GM23338 (cell line): ENCODE measurements around the gene LARGE1. TPM values are rescaled to one million over a fixed set of nuclear protein-coding genes. Genes with fewer than 3 reads are reported as not detected.

Experiments
- ATAC-seq: fragments of 200-7000 bp; cut with Tn5 transposase; 3 replicates; pipeline ENCODE4 v1.9.1; 2020
- DNase-seq: peaks from one replicate; pipeline ENCODE4 v3.0.0-alpha.2; 2015; ENCODE audit warnings: low spot score
- H2AFZ ChIP-seq: fragments of 200-600 bp; sonication (generic); 2 replicates; pipeline ENCODE4 v1.8.0; 2016; ENCODE audit warnings: antibody characterized with exemption, mild to moderate bottlenecking, moderate library complexity
- H3F3A ChIP-seq: fragments of 200-600 bp; sonication (generic); replicated peaks from 2 replicates; pipeline ENCODE4 v1.8.0; 2017; ENCODE audit warnings: antibody characterized with exemption, mixed run types, low read depth
- H3K27ac ChIP-seq: fragments of 200-600 bp; sonication (generic); 2 replicates; pipeline ENCODE4 v1.6.1; 2016; ENCODE audit warnings: low read depth
- H3K27me3 ChIP-seq: fragments of 200-600 bp; sonication (generic); 2 replicates; pipeline ENCODE4 v1.8.0; 2016; ENCODE audit warnings: mild to moderate bottlenecking, mixed run types, moderate library complexity; ENCODE audit not compliant: insufficient read depth
- H3K36me3 ChIP-seq: fragments of 200-600 bp; sonication (generic); 2 replicates; pipeline ENCODE4 v1.8.0; 2016; ENCODE audit warnings: mild to moderate bottlenecking; ENCODE audit not compliant: insufficient read depth
- H3K4me1 ChIP-seq: fragments of 200-600 bp; sonication (generic); 2 replicates; pipeline ENCODE4 v1.8.0; 2016; ENCODE audit warnings: mild to moderate bottlenecking, moderate library complexity; ENCODE audit not compliant: insufficient read depth
- H3K4me2 ChIP-seq: fragments of 200-600 bp; sonication (generic); 2 replicates; pipeline ENCODE4 v1.7.1; 2017; ENCODE audit warnings: mixed run types
- H3K4me3 ChIP-seq: fragments of 200-600 bp; sonication (generic); 2 replicates; pipeline ENCODE4 v1.6.1; 2016; ENCODE audit warnings: mixed run types
- H3K79me2 ChIP-seq: fragments of 200-600 bp; sonication (generic); replicated peaks from 2 replicates; pipeline ENCODE4 v1.8.0; 2017; ENCODE audit warnings: mild to moderate bottlenecking; ENCODE audit not compliant: insufficient read depth
- H3K9me2 ChIP-seq: fragments of 200-600 bp; sonication (generic); 2 replicates; pipeline ENCODE4 v1.8.0; 2017; ENCODE audit not compliant: insufficient read depth
- H4K20me1 ChIP-seq: fragments of 200-600 bp; sonication (generic); replicated peaks from 2 replicates; pipeline ENCODE4 v1.8.0; 2017; ENCODE audit warnings: mild to moderate bottlenecking; ENCODE audit not compliant: insufficient read depth
- H3K27ac Mint-ChIP-seq: 2 replicates; pipeline ENCODE4 v1.8.0; 2020; ENCODE audit warnings: inconsistent platforms, mild to moderate bottlenecking, moderate library complexity, mixed read lengths
- H3K27me3 Mint-ChIP-seq: 3 replicates; pipeline ENCODE4 v1.8.0; 2022; ENCODE audit warnings: low read depth, mild to moderate bottlenecking, moderate library complexity, mixed read lengths, inconsistent platforms; ENCODE audit not compliant: insufficient read depth, poor library complexity
- H3K36me3 Mint-ChIP-seq: 3 replicates; pipeline ENCODE4 v1.8.0; 2021; ENCODE audit warnings: low read depth, mild to moderate bottlenecking, inconsistent platforms, moderate library complexity, mixed read lengths
- H3K4me1 Mint-ChIP-seq: 3 replicates; pipeline ENCODE4 v1.8.0; 2020; ENCODE audit warnings: mild to moderate bottlenecking, inconsistent platforms, mixed read lengths
- H3K4me3 Mint-ChIP-seq: 3 replicates; pipeline ENCODE4 v1.8.0; 2021; ENCODE audit warnings: moderate library complexity, mild to moderate bottlenecking, inconsistent platforms, mixed read lengths
- H3K9me3 Mint-ChIP-seq: 3 replicates; pipeline ENCODE4 v1.8.0; 2020; ENCODE audit warnings: moderate library complexity, mild to moderate bottlenecking, inconsistent platforms, mixed read lengths
- CREB1 ChIP-seq: fragments of 250-450 bp; sonication (Bioruptor Pico); IDR thresholded peaks from 2 replicates; pipeline ENCODE4 v1.5.0; 2020; ENCODE audit warnings: low read depth, mild to moderate bottlenecking, moderate library complexity
- CTCF ChIP-seq, 2 experiments: fragments of 200-600 bp in 1 of 2; sonication (generic) in 1 of 2; conservative IDR thresholded peaks; 2 replicates each; pipeline versions ENCODE4 v1.5.1 to v1.6.1; 2016 to 2017; ENCODE audit warnings: antibody characterized with exemption in 2 of 2, low read depth in 2 of 2, mild to moderate bottlenecking in 2 of 2, moderate library complexity in 1 of 2
- ETS1 ChIP-seq: IDR thresholded peaks from 2 replicates; pipeline ENCODE4 v1.6.1; 2016; ENCODE audit warnings: antibody characterized with exemption
- EZH2 ChIP-seq: fragments of 200-600 bp; sonication (generic); IDR thresholded peaks from one replicate; pipeline ENCODE4 v1.8.0; 2017; ENCODE audit warnings: antibody characterized with exemption, mild to moderate bottlenecking, low read depth; ENCODE audit not compliant: unreplicated experiment
- JUNB ChIP-seq: IDR thresholded peaks from one replicate; pipeline ENCODE4 v1.6.1; 2016; ENCODE audit warnings: antibody characterized with exemption; ENCODE audit not compliant: unreplicated experiment
- NANOG ChIP-seq: IDR thresholded peaks from 2 replicates; pipeline ENCODE4 v1.6.1; 2016; ENCODE audit warnings: antibody characterized with exemption, borderline replicate concordance
- POLR2AphosphoS5 ChIP-seq: IDR thresholded peaks from 2 replicates; pipeline ENCODE4 v1.6.1; 2016; ENCODE audit warnings: antibody characterized with exemption, low read depth
- STAT1 ChIP-seq: IDR thresholded peaks from one replicate; pipeline ENCODE4 v1.6.1; 2016; ENCODE audit warnings: antibody characterized with exemption; ENCODE audit not compliant: unreplicated experiment
- ZNF114 ChIP-seq: fragments of 250-450 bp; sonication (Bioruptor Pico); IDR thresholded peaks from 2 replicates; pipeline ENCODE4 v1.5.0; 2020; ENCODE audit warnings: mild to moderate bottlenecking, moderate library complexity
- ZNF331 ChIP-seq: fragments of 250-450 bp; sonication (Bioruptor Pico); IDR thresholded peaks from 2 replicates; pipeline ENCODE4 v1.5.0; 2020; ENCODE audit warnings: low read depth, mild to moderate bottlenecking, moderate library complexity
- polyA plus RNA-seq: library from polyadenylated mRNA; unstranded; fragments of >200 nt; fragmentation: Nextera tagmentation; extraction: Ambion mirVana; gene quantifications from 2 replicates; pipeline ENCODE4 v1.2.1, GENCODE V29; 2016
- total RNA-seq: library from RNA; depleted of rRNA; stranded (reverse); fragments of >200 nt; shearing (Covaris generic); gene quantifications from 2 replicates; pipeline ENCODE4 v1.2.3, GENCODE V29; 2014
- TF ChIP-seq, protein P1 (sequence below): fragments of 250-450 bp; sonication (Bioruptor Pico); IDR thresholded peaks from 2 replicates; pipeline ENCODE4 v1.5.0; 2020; ENCODE audit warnings: mild to moderate bottlenecking, moderate library complexity

LARGE1 gene
- total and polyA plus RNA-seq, 2 experiments from 2014 or later = 12.8 to 75.6 TPM

DNA sequence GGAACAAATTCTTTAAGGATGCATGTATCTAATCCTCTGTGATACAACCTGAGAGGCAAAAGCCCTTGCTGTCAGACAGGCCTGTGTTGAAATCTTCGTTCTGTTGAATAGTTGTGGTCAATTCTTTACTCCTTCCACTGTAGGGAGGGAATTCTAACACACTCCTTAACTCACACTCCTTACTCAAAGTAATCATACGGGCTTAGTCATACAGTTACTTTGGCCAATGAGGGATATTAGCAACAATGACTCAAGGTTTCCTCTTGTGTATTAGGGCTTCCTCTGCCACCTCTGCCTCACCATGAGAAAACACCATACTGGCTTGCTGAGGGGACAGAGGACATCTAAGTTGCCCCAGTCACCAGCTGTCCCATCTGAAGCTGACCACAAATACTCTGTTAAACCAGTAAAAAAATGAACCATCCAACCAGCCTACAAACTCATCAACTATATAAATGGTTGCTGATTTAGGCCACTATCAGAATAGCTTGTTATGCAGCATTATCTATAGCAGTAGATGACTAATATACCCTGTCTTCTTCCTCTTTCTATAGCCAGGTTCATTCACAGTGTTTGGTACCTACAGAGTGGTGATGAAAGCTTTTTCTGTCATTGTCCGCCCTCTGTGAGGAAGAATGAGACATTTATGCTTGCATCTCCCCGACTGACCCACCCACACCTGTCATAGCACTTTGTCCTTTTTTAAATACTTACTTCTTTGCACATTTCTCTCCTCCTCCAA is 539.3 kb downstream of the LARGE1 start (continued):
- TF ChIP-seq, protein P1, sequence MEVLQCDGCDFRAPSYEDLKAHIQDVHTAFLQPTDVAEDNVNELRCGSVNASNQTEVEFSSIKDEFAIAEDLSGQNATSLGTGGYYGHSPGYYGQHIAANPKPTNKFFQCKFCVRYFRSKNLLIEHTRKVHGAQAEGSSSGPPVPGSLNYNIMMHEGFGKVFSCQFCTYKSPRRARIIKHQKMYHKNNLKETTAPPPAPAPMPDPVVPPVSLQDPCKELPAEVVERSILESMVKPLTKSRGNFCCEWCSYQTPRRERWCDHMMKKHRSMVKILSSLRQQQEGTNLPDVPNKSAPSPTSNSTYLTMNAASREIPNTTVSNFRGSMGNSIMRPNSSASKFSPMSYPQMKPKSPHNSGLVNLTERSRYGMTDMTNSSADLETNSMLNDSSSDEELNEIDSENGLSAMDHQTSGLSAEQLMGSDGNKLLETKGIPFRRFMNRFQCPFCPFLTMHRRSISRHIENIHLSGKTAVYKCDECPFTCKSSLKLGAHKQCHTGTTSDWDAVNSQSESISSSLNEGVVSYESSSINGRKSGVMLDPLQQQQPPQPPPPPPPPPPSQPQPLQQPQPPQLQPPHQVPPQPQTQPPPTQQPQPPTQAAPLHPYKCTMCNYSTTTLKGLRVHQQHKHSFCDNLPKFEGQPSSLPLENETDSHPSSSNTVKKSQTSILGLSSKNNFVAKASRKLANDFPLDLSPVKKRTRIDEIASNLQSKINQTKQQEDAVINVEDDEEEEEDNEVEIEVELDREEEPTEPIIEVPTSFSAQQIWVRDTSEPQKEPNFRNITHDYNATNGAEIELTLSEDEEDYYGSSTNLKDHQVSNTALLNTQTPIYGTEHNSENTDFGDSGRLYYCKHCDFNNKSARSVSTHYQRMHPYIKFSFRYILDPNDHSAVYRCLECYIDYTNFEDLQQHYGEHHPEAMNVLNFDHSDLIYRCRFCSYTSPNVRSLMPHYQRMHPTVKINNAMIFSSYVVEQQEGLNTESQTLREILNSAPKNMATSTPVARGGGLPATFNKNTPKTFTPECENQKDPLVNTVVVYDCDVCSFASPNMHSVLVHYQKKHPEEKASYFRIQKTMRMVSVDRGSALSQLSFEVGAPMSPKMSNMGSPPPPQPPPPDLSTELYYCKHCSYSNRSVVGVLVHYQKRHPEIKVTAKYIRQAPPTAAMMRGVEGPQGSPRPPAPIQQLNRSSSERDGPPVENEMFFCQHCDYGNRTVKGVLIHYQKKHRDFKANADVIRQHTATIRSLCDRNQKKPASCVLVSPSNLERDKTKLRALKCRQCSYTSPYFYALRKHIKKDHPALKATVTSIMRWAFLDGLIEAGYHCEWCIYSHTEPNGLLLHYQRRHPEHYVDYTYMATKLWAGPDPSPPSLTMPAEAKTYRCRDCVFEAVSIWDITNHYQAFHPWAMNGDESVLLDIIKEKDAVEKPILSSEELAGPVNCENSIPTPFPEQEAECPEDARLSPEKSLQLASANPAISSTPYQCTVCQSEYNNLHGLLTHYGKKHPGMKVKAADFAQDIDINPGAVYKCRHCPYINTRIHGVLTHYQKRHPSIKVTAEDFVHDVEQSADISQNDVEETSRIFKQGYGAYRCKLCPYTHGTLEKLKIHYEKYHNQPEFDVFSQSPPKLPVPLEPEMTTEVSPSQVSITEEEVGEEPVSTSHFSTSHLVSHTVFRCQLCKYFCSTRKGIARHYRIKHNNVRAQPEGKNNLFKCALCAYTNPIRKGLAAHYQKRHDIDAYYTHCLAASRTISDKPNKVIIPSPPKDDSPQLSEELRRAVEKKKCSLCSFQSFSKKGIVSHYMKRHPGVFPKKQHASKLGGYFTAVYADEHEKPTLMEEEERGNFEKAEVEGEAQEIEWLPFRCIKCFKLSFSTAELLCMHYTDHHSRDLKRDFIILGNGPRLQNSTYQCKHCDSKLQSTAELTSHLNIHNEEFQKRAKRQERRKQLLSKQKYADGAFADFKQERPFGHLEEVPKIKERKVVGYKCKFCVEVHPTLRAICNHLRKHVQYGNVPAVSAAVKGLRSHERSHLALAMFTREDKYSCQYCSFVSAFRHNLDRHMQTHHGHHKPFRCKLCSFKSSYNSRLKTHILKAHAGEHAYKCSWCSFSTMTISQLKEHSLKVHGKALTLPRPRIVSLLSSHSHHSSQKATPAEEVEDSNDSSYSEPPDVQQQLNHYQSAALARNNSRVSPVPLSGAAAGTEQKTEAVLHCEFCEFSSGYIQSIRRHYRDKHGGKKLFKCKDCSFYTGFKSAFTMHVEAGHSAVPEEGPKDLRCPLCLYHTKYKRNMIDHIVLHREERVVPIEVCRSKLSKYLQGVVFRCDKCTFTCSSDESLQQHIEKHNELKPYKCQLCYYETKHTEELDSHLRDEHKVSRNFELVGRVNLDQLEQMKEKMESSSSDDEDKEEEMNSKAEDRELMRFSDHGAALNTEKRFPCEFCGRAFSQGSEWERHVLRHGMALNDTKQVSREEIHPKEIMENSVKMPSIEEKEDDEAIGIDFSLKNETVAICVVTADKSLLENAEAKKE = no peak
- TF ChIP-seq ETS1 (no peak), ZNF331 (CRISPR knock-in tag) (no peak), POLR2AphosphoS5 (no peak)

GRCh38 chr22:33379836-33380235 is 540.4 kb downstream of the LARGE1 start:
- H4K20me1 ChIP-seq = no peaks in the 10 kb centered on the region
- H3K79me2 ChIP-seq = no peaks in the 10 kb centered on the region
- peaks cover 36% of the 10 kb centered on the region for H3K9me3 Mint-ChIP-seq
- peaks cover 77% of the 10 kb centered on the region for H3K36me3 Mint-ChIP-seq
- H3K36me3 ChIP-seq = peaks cover 19% of the 10 kb centered on the region; the same call in 1 of the 2 replicates
- ATAC-seq (no peak), DNase-seq (no peak)
- H2AFZ ChIP-seq = no peak overlapping the region
- no peak overlapping the region for H3K27ac Mint-ChIP-seq
- H3K9me2 ChIP-seq = no peaks in the 10 kb centered on the region
- H3K27me3 ChIP-seq = no peaks in the 10 kb centered on the region
- no peak overlapping the region for H3K4me2 ChIP-seq
- H3K4me3 Mint-ChIP-seq = no peak overlapping the region
- no peaks in the 10 kb centered on the region for H3K4me1 ChIP-seq
- H3K27me3 Mint-ChIP-seq = no peaks in the 10 kb centered on the region
- H3F3A ChIP-seq = no peaks in the 10 kb centered on the region
- H3K27ac ChIP-seq = no peak overlapping the region
- H3K4me1 Mint-ChIP-seq = no peaks in the 10 kb centered on the region
- no peak overlapping the region for H3K4me3 ChIP-seq
- no peak for TF ChIP-seq NANOG
- TF ChIP-seq STAT1 = no peak
- TF ChIP-seq ZNF114 = no peak
- no peak for TF ChIP-seq EZH2
- TF ChIP-seq CREB1 (CRISPR knock-in tag) = no peak
- TF ChIP-seq JUNB = no peak
- no peak for TF ChIP-seq CTCF (conservative IDR thresholded peaks at IDR 0.05; ENCODE audit: low read depth in 2 of 2)
